HepG2 (cell line): Measurements from ENCODE around the gene KLF15.

ENCODE experiments used
- ARID3A ChIP-seq: IDR thresholded peaks from 2 replicates; pipeline ENCODE4 v1.6.1; 2012; ENCODE audit warnings: low read depth, low read length, improper control_type of control experiment
- CTCF ChIP-seq: sonication (generic); formaldehyde crosslinking; IDR thresholded peaks from 2 replicates; pipeline ENCODE4 v1.5.0; 2020; ENCODE audit warnings: mild to moderate bottlenecking, missing genetic modification reagents, moderate library complexity
- FIP1L1 ChIP-seq: fragments of 200-400 bp; formaldehyde crosslinking; IDR thresholded peaks from 2 replicates; pipeline ENCODE4 v1.6.1; 2018; ENCODE audit warnings: low read depth, mild to moderate bottlenecking, low read length, moderate library complexity, borderline replicate concordance; ENCODE audit not compliant: insufficient read depth
- KDM5B ChIP-seq: sonication (generic); formaldehyde crosslinking; IDR thresholded peaks from 2 replicates; pipeline ENCODE4 v1.4.0; 2020; ENCODE audit warnings: missing genetic modification reagents, mild to moderate bottlenecking, borderline replicate concordance
- NBN ChIP-seq: fragments of 450-650 bp; conservative IDR thresholded peaks from 2 replicates; pipeline ENCODE4 v1.6.1; 2017
- PBX3 ChIP-seq: sonication (generic); formaldehyde crosslinking; IDR thresholded peaks from 2 replicates; pipeline ENCODE4 v1.8.1; 2023; ENCODE audit warnings: missing genetic modification reagents, inconsistent platforms, borderline replicate concordance
- SMC3 ChIP-seq: IDR thresholded peaks from 2 replicates; pipeline ENCODE4 v1.6.1; 2011; ENCODE audit warnings: low read length, improper control_type of control experiment
- TARDBP ChIP-seq: sonication (generic); formaldehyde crosslinking; IDR thresholded peaks from 2 replicates; pipeline ENCODE4 v1.8.0; 2022; ENCODE audit warnings: mild to moderate bottlenecking, missing genetic modification reagents
- TBL1XR1 ChIP-seq: fragments of 150-350 bp; IDR thresholded peaks from 2 replicates; pipeline ENCODE4 v1.6.1; 2014; ENCODE audit warnings: borderline replicate concordance, low read length; ENCODE audit not compliant: partially characterized antibody
- ZBTB4 ChIP-seq: sonication (generic); formaldehyde crosslinking; IDR thresholded peaks from 2 replicates; pipeline ENCODE4 v1.4.0; 2020; ENCODE audit warnings: missing genetic modification reagents, mild to moderate bottlenecking, borderline replicate concordance
- ZFP62 ChIP-seq: sonication (generic); formaldehyde crosslinking; IDR thresholded peaks from 2 replicates; pipeline ENCODE4 v1.4.0; 2020; ENCODE audit warnings: missing genetic modification reagents
- ZNF142 ChIP-seq: sonication (generic); formaldehyde crosslinking; IDR thresholded peaks from 2 replicates; pipeline ENCODE4 v1.4.0; 2020; ENCODE audit warnings: missing genetic modification reagents
- ZZZ3 ChIP-seq: sonication (generic); formaldehyde crosslinking; IDR thresholded peaks from 2 replicates; pipeline ENCODE4 v1.4.0; 2020; ENCODE audit warnings: missing genetic modification reagents, mild to moderate bottlenecking, borderline replicate concordance

GRCh38 chr3:126345641-126346460 is 11.4 kb downstream of the KLF15 start:
- TF ChIP-seq ZBTB4 (CRISPR knock-in tag) (no peak), KDM5B (CRISPR knock-in tag) (no peak), ZFP62 (CRISPR knock-in tag) (no peak), PBX3 (CRISPR knock-in tag) (no peak), CTCF (no peak), TBL1XR1 (no peak), FIP1L1 (no peak), TARDBP (CRISPR knock-in tag) (no peak), NBN (no peak), ZNF142 (CRISPR knock-in tag) (no peak), ARID3A (no peak), SMC3 (no peak), ZZZ3 (no peak)
